Caco-2 (cell line): ENCODE data around the gene ABAT. TPM values are rescaled to one million over a fixed set of nuclear protein-coding genes. Genes with fewer than 3 reads are reported as not detected.

ENCODE experiments used
- BruUV-seq: library from RNA; stranded (reverse); fragments of 400-500 nt; replicated peaks from 2 replicates; lab custom pipeline; 2021; lab: Mats Ljungman, UMichigan
- CTCF ChIA-PET: fragments of 300-600 bp; sonication (Branson Sonifier 250); formaldehyde crosslinking; loops from one replicate; lab custom pipeline; 2022; ENCODE audit warnings: antibody characterized with exemption; lab: Charles Lee
- POLR2A ChIA-PET: fragments of 300-600 bp; sonication (Branson Sonifier 250); formaldehyde crosslinking; loops from one replicate; lab custom pipeline; 2022; ENCODE audit warnings: antibody characterized with exemption; lab: Charles Lee
- DNase-seq, 2 experiments: peaks; one replicate each; pipeline versions ENCODE4 v3.0.0 to v3.0.0-alpha.2; 2020 to 2022
- H3K27me3 ChIP-seq: replicated peaks from 2 replicates; pipeline ENCODE4 v1.6.0; 2011; ENCODE audit warnings: low read length; ENCODE audit not compliant: control insufficient read depth, insufficient read depth
- H3K36me3 ChIP-seq: 2 replicates; pipeline ENCODE4 v1.5.1; 2011; ENCODE audit warnings: low read length; ENCODE audit not compliant: control insufficient read depth, insufficient read depth
- H3K4me1 ChIP-seq: fragments of 250-450 bp; sonication (Bioruptor Pico); 2 replicates; pipeline ENCODE4 v1.5.1; 2020; ENCODE audit warnings: mild to moderate bottlenecking
- H3K4me3 ChIP-seq: 2 replicates; pipeline ENCODE4 v1.5.1; 2011; ENCODE audit warnings: low read depth, mild to moderate bottlenecking, control low read depth, low read length
- H3K9me3 ChIP-seq: fragments of 250-450 bp; sonication (Bioruptor Pico); 2 replicates; pipeline ENCODE4 v1.5.1; 2020; ENCODE audit warnings: mild to moderate bottlenecking, moderate library complexity
- H3K27ac Mint-ChIP-seq: one replicate; pipeline ENCODE4 v1.8.0; 2022; ENCODE audit warnings: mixed read lengths; ENCODE audit not compliant: unreplicated experiment
- H3K27me3 Mint-ChIP-seq: one replicate; pipeline ENCODE4 v1.8.0; 2022; ENCODE audit warnings: mixed read lengths; ENCODE audit not compliant: insufficient read depth, unreplicated experiment
- H3K36me3 Mint-ChIP-seq: one replicate; pipeline ENCODE4 v1.8.0; 2022; ENCODE audit warnings: mild to moderate bottlenecking, mixed read lengths; ENCODE audit not compliant: insufficient read depth, unreplicated experiment
- H3K4me1 Mint-ChIP-seq: one replicate; pipeline ENCODE4 v1.8.0; 2022; ENCODE audit warnings: low read depth, mixed read lengths; ENCODE audit not compliant: unreplicated experiment
- H3K4me3 Mint-ChIP-seq: one replicate; pipeline ENCODE4 v1.8.0; 2022; ENCODE audit warnings: mild to moderate bottlenecking, moderate library complexity, mixed read lengths; ENCODE audit not compliant: unreplicated experiment
- H3K9me3 Mint-ChIP-seq: one replicate; pipeline ENCODE4 v1.8.0; 2022; ENCODE audit warnings: mixed read lengths; ENCODE audit not compliant: unreplicated experiment
- intact Hi-C: fragments of 100-400 bp; cut with micrococcal nuclease; formaldehyde crosslinking; loops from one replicate; pipeline ENCODE4 v1.10.0; 2022; ENCODE audit not compliant: unreplicated experiment
- total RNA-seq: library from RNA; stranded (reverse); gene quantifications from 2 replicates; pipeline ENCODE4 v1.2.3, GENCODE V29; 2022
- TF ChIP-seq, protein P1 (sequence below), 2 experiments: fragments of 200-600 bp in 1 of 2; IDR thresholded peaks; 1 replicate in 1 of 2; 2 replicates in 1 of 2; pipeline versions ENCODE4 v1.5.1 to v1.8.0; 2011 to 2022; ENCODE audit warnings: antibody characterized with exemption in 1 of 2, control low read depth in 1 of 2, inconsistent platforms in 1 of 2, low read depth in 1 of 2, low read length in 1 of 2, mild to moderate bottlenecking in 1 of 2, moderate library complexity in 1 of 2; ENCODE audit not compliant: insufficient read depth in 1 of 2, severe bottlenecking in 1 of 2, unreplicated experiment in 1 of 2

The ABAT gene
- total RNA-seq, 1 experiment from 2014 or later, result 34.9 TPM

DNA sequence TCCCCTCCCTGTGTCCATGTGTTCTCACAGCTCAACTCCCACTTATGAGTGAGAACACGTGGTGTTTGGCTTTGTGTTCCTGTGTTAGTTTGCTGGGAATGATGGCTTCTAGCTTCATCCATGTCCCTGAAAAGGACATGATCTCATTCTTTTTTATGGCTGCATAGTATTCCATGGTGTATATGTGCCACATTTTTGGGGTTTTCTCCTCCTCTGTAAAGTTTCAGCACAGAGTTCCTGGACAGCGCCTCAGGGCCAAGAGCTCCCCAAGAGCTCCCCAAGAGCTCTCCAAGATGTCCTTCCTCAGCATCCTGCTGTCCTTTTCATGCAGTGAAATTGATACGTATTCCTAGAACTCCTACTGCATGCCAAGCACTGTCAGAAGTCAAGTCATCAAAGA lies 6.9 kb upstream of the ABAT start:
- Histone ChIP-seq H3K36me3 (no peaks in the 10 kb centered on the region), H3K4me1 (no peaks in the 10 kb centered on the region), H3K9me3 (no peaks in the 10 kb centered on the region), H3K27me3 (no peaks in the 10 kb centered on the region), H3K4me3 (no peak overlapping the region)
- no peak overlapping the region for H3K4me3 Mint-ChIP-seq
- H3K4me1 Mint-ChIP-seq, result no peaks in the 10 kb centered on the region
- H3K27ac Mint-ChIP-seq, result no peak overlapping the region
- no peaks in the 10 kb centered on the region for H3K36me3 Mint-ChIP-seq
- ChIA-PET CTCF (interaction anchor here (0.5 kb wide), 1 partner anchor 16 kb away, joined by 3 read pairs; no protein-coding TSS in a partner anchor), POLR2A (no interaction called here)
- H3K27me3 Mint-ChIP-seq, result no peaks in the 10 kb centered on the region
- no TSS peak for BruUV-seq
- TF ChIP-seq, protein P1, sequence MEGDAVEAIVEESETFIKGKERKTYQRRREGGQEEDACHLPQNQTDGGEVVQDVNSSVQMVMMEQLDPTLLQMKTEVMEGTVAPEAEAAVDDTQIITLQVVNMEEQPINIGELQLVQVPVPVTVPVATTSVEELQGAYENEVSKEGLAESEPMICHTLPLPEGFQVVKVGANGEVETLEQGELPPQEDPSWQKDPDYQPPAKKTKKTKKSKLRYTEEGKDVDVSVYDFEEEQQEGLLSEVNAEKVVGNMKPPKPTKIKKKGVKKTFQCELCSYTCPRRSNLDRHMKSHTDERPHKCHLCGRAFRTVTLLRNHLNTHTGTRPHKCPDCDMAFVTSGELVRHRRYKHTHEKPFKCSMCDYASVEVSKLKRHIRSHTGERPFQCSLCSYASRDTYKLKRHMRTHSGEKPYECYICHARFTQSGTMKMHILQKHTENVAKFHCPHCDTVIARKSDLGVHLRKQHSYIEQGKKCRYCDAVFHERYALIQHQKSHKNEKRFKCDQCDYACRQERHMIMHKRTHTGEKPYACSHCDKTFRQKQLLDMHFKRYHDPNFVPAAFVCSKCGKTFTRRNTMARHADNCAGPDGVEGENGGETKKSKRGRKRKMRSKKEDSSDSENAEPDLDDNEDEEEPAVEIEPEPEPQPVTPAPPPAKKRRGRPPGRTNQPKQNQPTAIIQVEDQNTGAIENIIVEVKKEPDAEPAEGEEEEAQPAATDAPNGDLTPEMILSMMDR (IDR thresholded peaks at IDR 0.05; ENCODE audit: insufficient read depth in 1 of 2, low read depth in 1 of 2, low read length in 1 of 2, severe bottlenecking in 1 of 2, unreplicated experiment in 1 of 2), result no peak
- no peak for DNase-seq
- no peaks in the 10 kb centered on the region for H3K9me3 Mint-ChIP-seq
- intact Hi-C loops, result no loop called here

DNA sequence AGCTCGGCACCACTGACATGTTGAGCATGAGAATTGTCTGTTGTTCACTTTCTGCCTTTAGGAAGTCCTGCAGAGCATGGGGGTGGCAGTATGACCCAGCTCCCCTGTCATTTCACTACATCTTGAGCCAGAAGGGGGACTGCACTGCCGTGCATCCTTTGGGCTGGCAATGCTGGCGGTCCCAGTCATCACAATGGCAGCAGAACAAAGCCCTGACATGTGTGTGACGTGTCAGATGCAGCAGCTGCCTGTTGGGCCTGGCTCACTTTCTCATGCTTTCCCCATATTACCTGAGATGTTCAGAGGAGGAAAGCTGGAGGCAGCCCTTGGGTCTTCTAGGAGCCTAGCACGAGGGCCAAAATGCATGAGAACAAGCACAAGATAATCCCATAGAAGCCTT lies 6.3 kb upstream of the ABAT start:
- intact Hi-C loops, result no loop called here

DNA sequence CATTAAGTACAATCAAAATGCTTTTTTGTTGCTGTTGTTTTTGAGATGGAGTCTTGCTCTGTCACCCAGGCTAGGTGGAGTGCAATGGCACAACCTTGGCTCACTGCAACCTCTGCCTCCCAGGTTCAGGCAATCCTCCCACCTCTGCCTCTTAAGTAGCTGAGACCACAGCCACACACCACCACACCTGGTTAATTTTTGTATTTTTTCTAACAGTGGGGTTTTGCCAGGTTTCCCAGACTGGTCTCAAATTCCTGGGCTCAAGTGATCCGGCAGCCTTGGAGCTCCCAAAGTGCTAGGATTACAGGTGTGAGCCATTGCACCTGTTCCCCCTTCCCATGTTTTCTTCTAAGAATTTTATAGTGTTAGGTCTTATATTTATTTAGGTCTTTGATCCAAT lies 4.9 kb upstream of the ABAT start:
- H3K4me1 Mint-ChIP-seq, result no peaks in the 10 kb centered on the region
- BruUV-seq, result no TSS peak
- Histone ChIP-seq H3K27me3 (no peaks in the 10 kb centered on the region), H3K36me3 (no peaks in the 10 kb centered on the region), H3K4me1 (peaks cover 5% of the 10 kb centered on the region; the same call in 1 of the 2 replicates), H3K4me3 (no peak overlapping the region), H3K9me3 (no peaks in the 10 kb centered on the region)
- POLR2A ChIA-PET, result no interaction called here
- intact Hi-C loops, result no loop called here
- no peak overlapping the region for H3K4me3 Mint-ChIP-seq
- no peak for DNase-seq
- no peak overlapping the region for H3K27ac Mint-ChIP-seq
- H3K36me3 Mint-ChIP-seq, result peaks cover 2% of the 10 kb centered on the region
- H3K27me3 Mint-ChIP-seq, result no peaks in the 10 kb centered on the region
- TF ChIP-seq, protein P1 (IDR thresholded peaks at IDR 0.05; ENCODE audit: insufficient read depth in 1 of 2, low read depth in 1 of 2, low read length in 1 of 2, severe bottlenecking in 1 of 2, unreplicated experiment in 1 of 2), result no peak
- H3K9me3 Mint-ChIP-seq, result no peaks in the 10 kb centered on the region
- CTCF ChIA-PET, result no interaction called here

More for the DNA sequence above, 6.3 kb upstream of the ABAT start:
- no peaks in the 10 kb centered on the region for H3K27me3 ChIP-seq
- H3K36me3 ChIP-seq, result no peaks in the 10 kb centered on the region
- DNase-seq, result no peak
- H3K27ac Mint-ChIP-seq, result no peak overlapping the region
- H3K9me3 ChIP-seq, result no peaks in the 10 kb centered on the region
- TF ChIP-seq, protein P1 (IDR thresholded peaks at IDR 0.05; ENCODE audit: insufficient read depth in 1 of 2, low read depth in 1 of 2, low read length in 1 of 2, severe bottlenecking in 1 of 2, unreplicated experiment in 1 of 2), result no peak
- H3K36me3 Mint-ChIP-seq, result no peaks in the 10 kb centered on the region
- H3K9me3 Mint-ChIP-seq, result no peaks in the 10 kb centered on the region
- no peaks in the 10 kb centered on the region for H3K4me1 Mint-ChIP-seq
- H3K27me3 Mint-ChIP-seq, result no peaks in the 10 kb centered on the region
- no peak overlapping the region for H3K4me3 Mint-ChIP-seq
- ChIA-PET CTCF (interaction anchor here (0.5 kb wide), 1 partner anchor 16 kb away, joined by 3 read pairs; no protein-coding TSS in a partner anchor), POLR2A (no interaction called here)
- no peaks in the 10 kb centered on the region for H3K4me1 ChIP-seq
- no TSS peak for BruUV-seq
- no peak overlapping the region for H3K4me3 ChIP-seq
